Rectal smooth muscle tissue (tissue), 1 donor: ENCODE results near the gene SCAMP1.
"Not testable (repeated sequence)": the region's sequence is repeated elsewhere in the genome, so short reads cannot be mapped to it uniquely, and the experiment has no call there.

Experiments used
- H3K27ac ChIP-seq: one replicate; pipeline ENCODE4 v1.7.0; 2013; ENCODE audit warnings: low read depth, low read length, inconsistent platforms
- H3K27me3 ChIP-seq: one replicate; pipeline ENCODE4 v1.7.0; 2013; ENCODE audit warnings: low read length; ENCODE audit not compliant: control insufficient read depth, insufficient read depth
- H3K36me3 ChIP-seq: one replicate; pipeline ENCODE4 v1.7.0; 2013; ENCODE audit warnings: low read length; ENCODE audit not compliant: control insufficient read depth, insufficient read depth
- H3K4me1 ChIP-seq: one replicate; pipeline ENCODE4 v1.7.0; 2013; ENCODE audit warnings: low read length; ENCODE audit not compliant: control insufficient read depth, insufficient read depth
- H3K4me3 ChIP-seq: one replicate; pipeline ENCODE4 v1.7.0; 2013; ENCODE audit warnings: low read length
- H3K9ac ChIP-seq: one replicate; pipeline ENCODE4 v1.7.0; 2013; ENCODE audit warnings: low read length

Gene SCAMP1

DNA sequence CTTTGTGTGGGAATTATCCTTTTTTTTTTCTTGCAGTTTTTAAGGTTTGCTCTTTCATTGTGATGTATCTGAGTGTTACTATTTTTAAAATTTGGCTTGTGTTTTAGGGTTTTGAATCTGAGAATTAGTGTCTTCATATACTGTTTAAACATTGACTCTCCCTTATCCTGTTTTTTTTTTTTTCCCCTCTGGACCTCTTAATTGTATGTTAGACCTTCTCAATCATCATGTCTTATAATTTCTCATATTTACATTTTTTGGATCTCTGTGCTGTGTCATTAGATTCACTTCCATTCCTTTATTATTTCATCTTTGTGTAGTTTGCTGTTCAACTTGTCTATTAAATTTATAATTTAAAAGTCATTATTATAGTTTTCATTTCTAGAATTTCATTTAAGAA is 47.0 kb downstream of the SCAMP1 start:
- no peaks in the 10 kb centered on the region for H3K36me3 ChIP-seq
- H3K27ac ChIP-seq, result no peak overlapping the region
- H3K9ac ChIP-seq, result no peak overlapping the region
- H3K27me3 ChIP-seq, result no peaks in the 10 kb centered on the region
- no peak overlapping the region for H3K4me3 ChIP-seq
- no peaks in the 10 kb centered on the region for H3K4me1 ChIP-seq

DNA sequence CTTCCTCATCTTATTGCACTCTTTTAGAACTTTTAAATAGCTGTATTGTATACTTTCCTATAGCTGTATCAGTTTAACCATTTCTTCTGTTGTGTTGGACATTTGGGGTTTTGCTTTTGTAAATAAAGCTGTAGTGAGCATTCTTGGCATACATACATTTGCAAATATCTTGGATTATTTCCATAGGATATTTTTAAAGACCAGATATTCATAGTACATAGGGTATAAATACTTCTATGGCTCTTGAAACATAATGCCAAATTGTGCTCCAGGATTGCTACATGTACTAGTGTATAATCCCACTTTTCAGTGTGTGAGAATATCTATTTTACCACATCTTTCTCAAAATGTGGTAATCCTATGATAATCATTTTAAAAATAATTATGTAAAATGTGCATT is 51.2 kb downstream of the SCAMP1 start:
- H3K27me3 ChIP-seq, result no peaks in the 10 kb centered on the region
- H3K27ac ChIP-seq, result no peak overlapping the region
- no peak overlapping the region for H3K4me3 ChIP-seq
- H3K9ac ChIP-seq, result no peak overlapping the region
- no peaks in the 10 kb centered on the region for H3K36me3 ChIP-seq
- no peaks in the 10 kb centered on the region for H3K4me1 ChIP-seq

DNA sequence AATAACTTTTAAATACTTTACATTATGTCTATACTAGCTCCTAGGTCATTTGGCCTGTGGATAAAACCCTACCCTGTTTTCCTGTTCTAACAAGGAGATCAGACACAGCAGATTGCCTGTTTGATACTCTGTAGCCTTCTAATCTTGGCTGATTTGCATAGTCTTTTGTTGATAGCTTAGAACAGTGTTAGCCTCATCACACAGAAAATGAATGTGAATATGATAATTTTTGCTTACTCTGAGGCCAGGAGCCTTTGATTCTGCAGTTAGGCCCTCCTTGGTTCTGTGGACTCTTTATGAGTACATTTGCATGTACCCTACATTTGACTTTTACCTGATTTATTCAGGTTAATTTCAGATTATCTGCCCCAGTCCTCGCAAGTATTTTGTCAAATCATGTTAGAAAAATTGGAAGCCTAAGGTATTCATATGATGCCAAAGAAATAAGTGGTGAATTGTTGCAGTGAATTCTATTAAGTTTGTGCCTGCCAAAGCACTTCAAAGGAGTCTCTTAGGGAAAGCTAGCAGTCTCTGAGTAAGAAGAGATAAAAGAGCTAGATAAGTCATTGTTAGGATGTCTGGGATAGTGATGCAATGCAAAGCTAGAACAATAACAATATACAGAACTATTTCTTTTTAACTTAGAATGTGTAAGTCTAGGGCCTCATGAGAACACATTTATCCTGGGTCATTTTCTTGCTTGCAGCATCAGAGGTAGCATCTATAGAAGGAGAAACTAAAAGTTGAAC is 56.4 kb downstream of the SCAMP1 start:
- H3K4me1 ChIP-seq, result no peaks in the 10 kb centered on the region
- H3K27me3 ChIP-seq, result no peaks in the 10 kb centered on the region
- peaks cover 3% of the 10 kb centered on the region for H3K36me3 ChIP-seq
- H3K9ac ChIP-seq, result no peak overlapping the region
- no peak overlapping the region for H3K27ac ChIP-seq
- no peak overlapping the region for H3K4me3 ChIP-seq

DNA sequence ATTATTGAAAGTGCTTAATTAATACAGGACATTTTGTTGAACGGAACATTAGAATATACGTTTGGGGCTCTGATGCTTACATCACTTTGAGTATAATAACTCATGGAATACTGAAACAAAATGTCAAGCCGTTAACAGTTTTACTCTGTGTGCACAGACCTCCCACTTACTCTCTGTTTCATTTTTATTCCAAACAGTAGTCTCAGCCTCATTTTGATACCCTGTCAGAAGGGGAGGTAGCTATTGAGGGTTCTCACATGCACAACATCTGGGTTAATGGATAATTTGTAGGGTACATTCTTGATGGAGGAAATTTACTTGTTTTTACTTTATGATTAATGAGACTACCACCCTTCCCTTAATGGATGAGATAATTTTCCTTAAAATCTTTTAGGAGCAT is 59.0 kb downstream of the SCAMP1 start:
- H3K27ac ChIP-seq, result no peak overlapping the region
- no peaks in the 10 kb centered on the region for H3K27me3 ChIP-seq
- H3K36me3 ChIP-seq, result peaks cover 3% of the 10 kb centered on the region
- H3K4me3 ChIP-seq, result no peak overlapping the region
- H3K4me1 ChIP-seq, result no peaks in the 10 kb centered on the region
- H3K9ac ChIP-seq, result no peak overlapping the region

DNA sequence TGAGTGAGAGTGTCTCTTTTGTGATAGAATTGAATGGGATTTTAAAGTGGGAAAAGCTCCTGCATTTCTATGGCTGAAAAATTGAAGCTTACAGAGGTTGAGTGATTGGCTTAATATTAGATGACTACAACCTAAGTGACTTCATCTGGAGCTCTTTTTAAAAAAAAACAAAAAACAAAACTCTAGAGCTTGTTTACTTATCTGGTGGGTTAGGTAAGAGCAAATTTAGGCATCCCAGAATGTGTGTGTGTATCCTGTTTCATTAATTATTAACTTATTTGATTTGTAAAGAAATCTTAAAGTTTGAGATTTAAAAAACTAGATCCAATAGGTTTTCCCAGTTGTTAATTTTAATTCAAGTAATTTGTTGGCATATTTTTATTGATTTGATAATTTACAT is 60.1 kb downstream of the SCAMP1 start:
- Histone ChIP-seq H3K27me3 (no peaks in the 10 kb centered on the region), H3K9ac (no peak overlapping the region)

DNA sequence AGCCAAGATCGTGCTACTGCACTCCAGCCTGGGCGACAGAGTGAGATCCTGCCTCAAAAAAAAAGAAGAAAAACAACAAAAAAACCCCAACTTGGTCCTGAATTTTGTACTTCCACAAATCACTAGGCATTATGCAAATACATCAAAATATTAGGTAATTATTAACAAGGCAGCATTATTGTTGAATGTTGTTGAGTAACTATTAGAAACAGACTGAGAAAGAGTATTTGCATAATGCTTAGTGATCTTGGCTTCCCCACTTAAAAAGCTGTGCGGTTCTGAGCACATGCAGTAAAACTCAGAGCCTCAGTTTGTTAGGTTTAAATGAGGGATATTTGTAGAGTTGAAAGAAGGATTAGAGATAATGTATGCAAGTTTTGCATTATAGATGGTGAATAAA is 64.2 kb downstream of the SCAMP1 start:
- Histone ChIP-seq H3K27ac (no peak overlapping the region), H3K27me3 (no peaks in the 10 kb centered on the region)

More for the DNA sequence above, 60.1 kb downstream of the SCAMP1 start:
- Histone ChIP-seq H3K4me3 (no peak overlapping the region), H3K4me1 (no peaks in the 10 kb centered on the region), H3K27ac (no peak overlapping the region), H3K36me3 (peaks cover 3% of the 10 kb centered on the region)

DNA sequence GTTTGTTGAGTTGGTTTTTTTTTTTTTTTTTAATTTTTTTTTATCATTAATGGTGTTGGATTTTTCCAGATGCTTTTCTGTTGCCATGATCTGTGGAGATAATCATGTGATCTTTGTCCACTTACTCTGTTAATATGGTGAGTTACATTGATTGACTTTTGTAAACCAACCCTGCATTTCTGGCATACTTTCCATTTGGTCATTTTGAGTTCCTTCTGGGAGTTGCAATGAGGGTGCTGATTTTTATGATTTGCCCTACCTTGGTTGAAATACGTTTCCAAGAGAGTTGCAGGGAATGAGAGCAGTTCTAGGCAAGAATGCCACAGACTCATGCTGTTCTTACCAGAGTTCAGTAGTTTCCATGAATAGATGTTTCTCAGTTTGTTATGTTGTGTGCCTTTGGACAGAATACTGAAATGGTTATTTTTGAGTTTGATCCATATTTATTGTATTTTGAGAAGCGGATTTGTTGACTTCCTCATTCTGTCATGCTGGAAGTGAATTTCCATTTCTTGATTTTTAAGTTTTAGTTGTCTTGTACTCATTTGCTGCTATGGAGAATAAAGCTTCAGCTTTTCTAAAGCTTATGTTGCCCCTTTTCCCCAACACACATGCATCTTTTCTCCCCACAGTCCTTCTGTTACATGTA is 69.0 kb downstream of the SCAMP1 start:
- H3K27ac ChIP-seq, result no peak overlapping the region
- no peak overlapping the region for H3K9ac ChIP-seq
- H3K4me3 ChIP-seq, result no peak overlapping the region
- H3K4me1 ChIP-seq, result no peaks in the 10 kb centered on the region
- H3K27me3 ChIP-seq, result no peaks in the 10 kb centered on the region
- H3K36me3 ChIP-seq, result peaks cover 2% of the 10 kb centered on the region

More for the DNA sequence above, 64.2 kb downstream of the SCAMP1 start:
- Histone ChIP-seq H3K9ac (no peak overlapping the region), H3K36me3 (no peaks in the 10 kb centered on the region), H3K4me3 (no peak overlapping the region), H3K4me1 (no peaks in the 10 kb centered on the region)

DNA sequence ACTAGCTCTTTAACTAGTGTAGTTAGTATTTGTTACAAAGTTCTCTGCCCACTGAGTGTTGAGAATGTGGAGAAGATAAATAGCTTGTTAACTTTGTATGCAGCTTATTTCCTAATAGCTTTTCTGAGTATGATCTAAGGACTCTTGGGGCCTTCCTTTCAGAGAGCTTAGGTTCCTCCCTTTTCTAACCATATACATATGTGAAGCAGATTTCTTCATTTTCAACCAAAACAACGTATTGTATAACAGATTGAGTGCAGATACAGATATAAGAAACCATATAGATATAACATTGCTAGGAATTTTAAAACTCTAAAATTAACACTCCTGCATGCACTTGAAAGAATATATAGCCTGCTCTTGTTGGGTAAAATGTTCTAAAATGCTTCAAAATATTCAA is 70.4 kb downstream of the SCAMP1 start:
- Histone ChIP-seq H3K27ac (no peak overlapping the region), H3K4me1 (no peaks in the 10 kb centered on the region), H3K36me3 (peaks cover 2% of the 10 kb centered on the region), H3K27me3 (no peaks in the 10 kb centered on the region), H3K4me3 (no peak overlapping the region), H3K9ac (no peak overlapping the region)

DNA sequence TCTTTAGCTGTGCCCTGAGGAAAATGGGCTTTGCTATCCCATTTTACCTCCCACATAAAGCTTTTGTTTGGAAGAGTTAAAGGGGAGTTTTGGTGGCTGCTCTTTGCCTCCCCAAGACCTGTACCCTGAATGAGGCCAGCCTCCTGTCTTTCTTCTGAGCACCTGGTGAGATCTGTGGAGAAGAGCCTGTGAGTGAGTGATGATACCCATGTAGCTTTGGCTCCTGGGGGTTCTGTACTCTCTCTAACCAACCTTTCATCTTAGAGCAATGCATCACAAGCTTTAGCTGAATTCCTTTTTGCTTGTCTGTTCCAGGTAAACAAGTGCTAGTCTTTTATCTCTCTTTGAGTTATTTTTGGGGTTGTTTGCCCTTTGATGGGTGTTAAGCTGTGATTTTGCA is 73.6 kb downstream of the SCAMP1 start:
- Histone ChIP-seq H3K9ac (no peak overlapping the region), H3K27ac (no peak overlapping the region), H3K4me3 (no peak overlapping the region), H3K27me3 (no peaks in the 10 kb centered on the region), H3K36me3 (peaks cover 2% of the 10 kb centered on the region), H3K4me1 (no peaks in the 10 kb centered on the region)

DNA sequence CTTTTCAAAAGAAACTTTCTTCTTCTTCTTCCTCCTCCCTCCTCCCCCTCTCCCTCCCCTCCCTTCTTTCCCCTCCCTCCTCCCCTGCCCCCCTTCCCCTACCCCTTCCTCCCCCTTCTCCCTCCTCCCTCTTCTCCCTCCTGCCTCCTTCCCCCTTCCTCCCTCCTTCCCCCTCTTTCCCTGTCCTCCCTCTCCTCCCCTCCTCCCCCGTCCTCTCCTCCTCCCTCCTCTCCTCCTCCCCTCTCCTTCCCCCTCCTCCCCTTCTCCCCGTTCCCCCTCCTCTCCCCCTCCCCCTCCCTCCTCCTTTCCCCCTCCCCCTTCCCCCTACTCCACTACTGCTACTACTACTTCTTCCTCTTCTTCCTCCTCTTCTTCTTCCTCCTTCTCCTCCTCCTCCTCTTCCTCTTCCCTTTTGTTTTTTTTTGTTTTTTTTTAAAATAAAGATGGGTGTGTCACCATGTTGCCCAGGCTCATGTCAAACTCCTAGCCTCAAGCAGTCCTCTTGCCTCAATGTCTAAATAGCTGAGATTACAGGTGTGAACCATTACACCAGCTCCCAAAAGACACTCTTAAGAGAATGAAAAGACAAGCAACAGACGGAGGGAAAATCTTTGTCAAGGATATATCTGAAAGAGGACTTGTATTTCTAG is 87.5 kb downstream of the SCAMP1 start:
- H3K4me3 ChIP-seq, result no peak overlapping the region
- no peak overlapping the region for H3K27ac ChIP-seq

DNA sequence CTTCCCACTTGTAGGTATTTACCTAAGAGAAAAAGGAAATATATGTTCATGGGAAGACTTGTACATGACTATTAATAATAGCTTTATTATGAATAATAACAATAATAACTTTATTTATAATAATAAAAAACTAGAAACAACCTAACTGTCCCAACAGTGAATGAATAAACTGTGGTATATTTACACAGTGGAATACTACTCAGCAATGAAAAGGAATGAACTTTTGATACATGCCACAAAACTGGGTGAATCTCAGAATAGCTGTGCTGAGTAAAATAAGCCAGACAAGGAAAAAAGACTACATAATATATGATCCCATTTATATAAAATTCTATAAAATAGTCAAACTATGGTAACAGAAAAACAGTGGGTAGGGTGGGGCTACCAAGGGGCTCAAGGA is 88.7 kb downstream of the SCAMP1 start:
- H3K27me3 ChIP-seq, result no peaks in the 10 kb centered on the region
- no peak overlapping the region for H3K4me3 ChIP-seq
- H3K36me3 ChIP-seq, result no peaks in the 10 kb centered on the region
- no peaks in the 10 kb centered on the region for H3K4me1 ChIP-seq
- no peak overlapping the region for H3K9ac ChIP-seq
- H3K27ac ChIP-seq, result no peak overlapping the region

More for the DNA sequence above, 87.5 kb downstream of the SCAMP1 start:
- Histone ChIP-seq H3K9ac (no peak overlapping the region), H3K27me3 (no peaks in the 10 kb centered on the region), H3K4me1 (no peaks in the 10 kb centered on the region), H3K36me3 (no peaks in the 10 kb centered on the region)

DNA sequence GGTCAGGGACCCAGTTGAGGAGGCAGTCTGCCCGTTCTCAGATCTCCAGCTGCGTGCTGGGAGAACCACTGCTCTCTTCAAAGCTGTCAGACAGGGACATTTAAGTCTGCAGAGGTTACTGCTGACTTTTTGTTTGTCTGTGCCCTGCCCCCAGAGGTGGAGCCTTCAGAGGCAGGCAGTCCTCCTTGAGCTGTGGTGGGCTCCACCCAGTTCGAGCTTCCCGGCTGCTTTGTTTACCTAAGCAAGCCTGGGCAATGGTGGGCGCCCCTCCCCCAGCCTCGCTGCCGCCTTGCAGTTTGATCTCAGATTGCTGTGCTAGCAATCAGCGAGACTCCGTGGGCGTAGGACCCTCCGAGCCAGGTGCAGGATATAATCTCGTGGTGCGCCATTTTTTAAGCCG is 97.1 kb downstream of the SCAMP1 start:
- H3K9ac ChIP-seq, H3K4me3 ChIP-seq, H3K27me3 ChIP-seq, H3K36me3 ChIP-seq, H3K4me1 ChIP-seq, H3K27ac ChIP-seq: not testable (repeated sequence)
